KMS-11 (cell line): ENCODE data around the gene TMEM150B.

ENCODE experiments used
- H2AFZ ChIP-seq: fragments of 200-600 bp; sonication (generic); 2 replicates; pipeline ENCODE4 v1.6.1; 2016; ENCODE audit warnings: antibody characterized with exemption, mixed run types, low read depth
- H3K27ac ChIP-seq: fragments of 200-600 bp; sonication (generic); 2 replicates; pipeline ENCODE4 v1.6.1; 2016; ENCODE audit warnings: mild to moderate bottlenecking, mixed run types
- H3K27me3 ChIP-seq: fragments of 200-600 bp; sonication (generic); 2 replicates; pipeline ENCODE4 v1.6.1; 2017; ENCODE audit warnings: mild to moderate bottlenecking, low read depth, mixed run types, moderate library complexity; ENCODE audit not compliant: insufficient read depth
- H3K36me3 ChIP-seq: fragments of 200-600 bp; sonication (generic); 2 replicates; pipeline ENCODE4 v1.6.1; 2017; ENCODE audit warnings: mild to moderate bottlenecking, mixed run types; ENCODE audit not compliant: insufficient read depth
- H3K4me1 ChIP-seq: fragments of 200-600 bp; sonication (generic); 2 replicates; pipeline ENCODE4 v1.6.1; 2016; ENCODE audit warnings: mild to moderate bottlenecking, low read depth, mixed run types; ENCODE audit not compliant: poor library complexity, severe bottlenecking
- H3K4me2 ChIP-seq: fragments of 200-600 bp; sonication (generic); 2 replicates; pipeline ENCODE4 v1.7.0; 2016; ENCODE audit warnings: mild to moderate bottlenecking, mixed run types
- H3K4me3 ChIP-seq: fragments of 200-600 bp; sonication (generic); IDR thresholded peaks from 2 replicates; pipeline ENCODE4 v1.6.1; 2017; ENCODE audit warnings: low read depth, low read length, mixed read lengths; ENCODE audit not compliant: insufficient read depth
- H3K79me2 ChIP-seq: fragments of 200-600 bp; sonication (generic); 2 replicates; pipeline ENCODE4 v1.6.1; 2016; ENCODE audit warnings: low read depth, mixed run types; ENCODE audit not compliant: insufficient read depth
- H3K9ac ChIP-seq: fragments of 200-600 bp; sonication (generic); 2 replicates; pipeline ENCODE4 v1.6.1; 2016; ENCODE audit warnings: mild to moderate bottlenecking, mixed run types
- H4K20me1 ChIP-seq: fragments of 200-600 bp; sonication (generic); 2 replicates; pipeline ENCODE4 v1.6.1; 2016; ENCODE audit warnings: mild to moderate bottlenecking, mixed run types; ENCODE audit not compliant: insufficient read depth
- CTCF ChIP-seq: fragments of 200-600 bp; sonication (generic); conservative IDR thresholded peaks from 2 replicates; pipeline ENCODE4 v1.6.1; 2017; ENCODE audit warnings: low read depth, mild to moderate bottlenecking, antibody characterized with exemption, low read length, moderate library complexity, mixed read lengths

The TMEM150B gene

GRCh38 chr19:55344444-55344843 is 19.3 kb upstream of the TMEM150B start:
- TF ChIP-seq CTCF, result no peak
- Histone ChIP-seq H3K9ac (no peak overlapping the region), H3K36me3 (no peaks in the 10 kb centered on the region), H3K79me2 (peaks cover 11% of the 10 kb centered on the region), H3K4me2 (no peak overlapping the region), H2AFZ (no peak overlapping the region), H3K27ac (no peak overlapping the region), H4K20me1 (no peaks in the 10 kb centered on the region), H3K4me1 (no peaks in the 10 kb centered on the region), H3K27me3 (no peaks in the 10 kb centered on the region), H3K4me3 (no peak overlapping the region)

- Histone ChIP-seq H3K4me2 (peak overlapping the region; percentile 57; the same call in 1 of the 2 replicates), H2AFZ (no peak overlapping the region), H3K9ac (no peak overlapping the region; the same call in 1 of the 2 replicates), H4K20me1 (no peaks in the 10 kb centered on the region), H3K36me3 (no peaks in the 10 kb centered on the region), H3K27me3 (no peaks in the 10 kb centered on the region; the same call in 1 of the 2 replicates), H3K79me2 (peaks cover 11% of the 10 kb centered on the region), H3K27ac (no peak overlapping the region), H3K4me3 (no peak overlapping the region), H3K4me1 (peaks cover 12% of the 10 kb centered on the region)
- TF ChIP-seq CTCF, result no peak
Observed at GRCh38 chr19:55341595-55342531, 16.7 kb upstream of the TMEM150B start.

GRCh38 chr19:55341171-55341588 is 16.0 kb upstream of the TMEM150B start:
- TF ChIP-seq CTCF, result no peak
- peak overlapping the region; percentile 77; the same call in 1 of the 2 replicates for H3K9ac ChIP-seq
- peaks cover 11% of the 10 kb centered on the region for H3K79me2 ChIP-seq
- H3K4me1 ChIP-seq, result peaks cover 12% of the 10 kb centered on the region
- H3K36me3 ChIP-seq, result no peaks in the 10 kb centered on the region
- no peaks in the 10 kb centered on the region for H4K20me1 ChIP-seq
- peak overlapping the region; percentile 72 for H3K27ac ChIP-seq
- H3K27me3 ChIP-seq, result peaks cover 7% of the 10 kb centered on the region; the same call in 1 of the 2 replicates
- peak overlapping the region; percentile 57 for H2AFZ ChIP-seq
- H3K4me3 ChIP-seq, result peak overlapping the region; percentile 54
- peak overlapping the region; percentile 97 for H3K4me2 ChIP-seq

GRCh38 chr19:55340784-55341147 is 15.6 kb upstream of the TMEM150B start:
- no peaks in the 10 kb centered on the region for H3K36me3 ChIP-seq
- H3K4me2 ChIP-seq, result peak overlapping the region; percentile 97
- peaks cover 11% of the 10 kb centered on the region for H3K79me2 ChIP-seq
- H3K9ac ChIP-seq, result peak overlapping the region; percentile 77
- peak overlapping the region; percentile 72 for H3K27ac ChIP-seq
- peaks cover 11% of the 10 kb centered on the region; the same call in 1 of the 2 replicates for H3K27me3 ChIP-seq
- peak overlapping the region; percentile 57 for H2AFZ ChIP-seq
- H3K4me3 ChIP-seq, result peak overlapping the region; percentile 54
- TF ChIP-seq CTCF, result peak; percentile 45; the same call in 1 of the 2 replicates
- peaks cover 12% of the 10 kb centered on the region for H3K4me1 ChIP-seq
- no peaks in the 10 kb centered on the region for H4K20me1 ChIP-seq
